CD4-positive, alpha-beta T cell treated with Interleukin-2 at 100 ng/mL for 4 hours (primary cell): ENCODE measurements around the gene MRPL19.

Source experiments
- DNase-seq: peaks from one replicate; pipeline ENCODE4 v3.0.0-alpha.2; 2020; ENCODE audit warnings: low spot score

Gene MRPL19

DNA sequence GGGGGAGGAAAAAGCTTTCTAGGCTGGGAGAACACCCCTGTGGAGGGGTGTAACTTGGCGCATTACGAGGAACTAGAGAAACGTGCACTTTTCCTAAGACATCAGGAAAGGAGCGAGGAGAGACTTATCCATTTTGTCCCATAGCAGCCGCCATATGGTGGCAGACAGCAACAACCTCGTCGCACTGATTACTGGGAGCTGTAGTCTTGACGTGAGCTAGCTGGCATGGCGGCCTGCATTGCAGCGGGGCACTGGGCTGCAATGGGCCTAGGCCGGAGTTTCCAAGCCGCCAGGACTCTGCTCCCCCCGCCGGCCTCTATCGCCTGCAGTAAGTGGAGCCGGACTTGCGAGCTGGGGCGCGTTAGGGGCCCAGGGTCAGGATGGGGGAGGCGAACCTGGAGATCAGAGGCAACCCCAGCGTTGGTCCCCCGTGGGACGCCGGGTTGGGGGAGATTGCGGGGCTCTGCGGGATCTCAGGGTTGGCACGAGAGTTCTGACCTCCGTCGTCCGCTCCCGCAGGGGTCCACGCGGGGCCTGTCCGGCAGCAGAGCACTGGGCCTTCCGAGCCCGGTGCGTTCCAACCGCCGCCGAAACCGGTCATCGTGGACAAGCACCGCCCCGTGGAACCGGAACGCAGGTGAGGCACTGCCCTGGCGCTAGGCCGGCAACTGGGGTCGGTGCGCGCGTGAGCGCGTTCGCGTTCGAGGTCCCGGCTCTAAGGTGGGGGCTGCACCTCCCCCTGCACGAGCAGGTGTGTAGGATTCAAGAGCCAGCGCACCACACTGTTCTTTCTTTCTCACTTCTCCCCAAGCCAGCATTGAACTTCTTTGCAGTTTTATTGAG is at the start of gene MRPL19:
Gene MRPL19 (plus strand): TSS at position 201 of the 843 bp plus-strand sequence. CDS start 25 bp downstream, at position 226.
- peak; percentile 87 for DNase-seq

DNA sequence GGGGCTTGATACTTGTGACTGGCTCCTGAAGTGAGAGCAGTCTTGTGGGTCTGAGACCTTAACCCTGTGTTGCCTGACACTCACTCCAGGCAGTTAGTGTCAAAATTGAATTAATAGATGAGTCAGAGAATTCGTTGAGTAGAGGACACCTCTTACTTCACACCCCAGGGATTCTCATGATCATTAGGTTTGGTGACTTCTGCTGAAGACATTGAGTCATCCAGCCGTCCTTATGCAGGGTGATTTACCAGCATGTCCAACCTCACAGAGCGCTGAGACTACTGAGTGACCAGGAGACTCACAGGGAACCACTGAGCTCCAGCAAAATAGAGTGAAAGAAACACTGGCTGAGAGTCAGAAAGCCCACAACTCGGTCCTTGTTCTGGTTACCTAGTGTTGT is 49.8 kb upstream of the MRPL19 start:
- no peak for DNase-seq

DNA sequence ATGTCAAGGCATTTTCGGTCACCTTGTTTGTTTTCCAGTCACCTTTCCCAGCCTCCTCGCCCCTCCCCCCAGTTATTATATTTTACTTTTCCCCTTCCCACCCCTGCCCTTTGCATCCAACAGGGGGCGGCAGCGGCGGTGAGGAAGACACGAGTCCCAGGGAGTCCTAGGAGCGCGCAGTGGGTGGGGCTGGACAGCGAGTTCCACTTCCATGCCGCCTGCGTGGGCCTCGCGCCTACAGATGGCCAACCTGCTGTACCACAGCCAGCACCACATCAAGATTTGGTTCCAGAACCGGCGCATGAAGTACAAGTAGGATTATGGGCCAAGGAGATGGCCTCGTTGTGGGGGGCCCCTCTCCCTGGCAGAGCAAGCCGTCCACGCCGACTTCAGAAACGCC is 48.6 kb upstream of the MRPL19 start:
- DNase-seq: no peak

DNA sequence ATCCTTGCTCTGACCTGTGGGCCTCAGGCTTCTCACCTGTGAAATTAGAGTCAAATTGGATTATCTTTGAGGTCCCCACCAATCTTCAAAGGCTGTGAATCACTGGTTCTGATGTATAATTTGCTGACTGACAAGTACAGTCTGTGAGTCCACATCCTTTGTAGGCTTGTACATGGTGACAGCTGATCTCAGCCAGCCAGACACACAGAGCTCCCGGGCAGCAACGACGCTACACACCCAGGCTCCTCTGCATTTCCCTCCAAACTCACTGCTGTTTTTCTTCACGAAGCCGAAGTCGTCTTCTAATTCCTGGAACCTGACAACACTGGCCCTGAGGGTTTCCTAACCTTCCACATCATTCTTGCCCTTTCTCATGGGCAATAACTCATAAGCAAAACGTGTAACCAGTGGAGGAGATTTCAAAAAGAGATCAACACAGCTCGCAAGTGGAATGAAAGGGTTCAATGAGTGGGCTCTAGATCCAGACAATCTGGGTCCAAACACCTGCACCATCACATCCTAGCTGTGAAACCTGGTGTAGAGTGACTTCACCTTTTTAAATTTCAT is 47.9 kb upstream of the MRPL19 start:
- no peak for DNase-seq

DNA sequence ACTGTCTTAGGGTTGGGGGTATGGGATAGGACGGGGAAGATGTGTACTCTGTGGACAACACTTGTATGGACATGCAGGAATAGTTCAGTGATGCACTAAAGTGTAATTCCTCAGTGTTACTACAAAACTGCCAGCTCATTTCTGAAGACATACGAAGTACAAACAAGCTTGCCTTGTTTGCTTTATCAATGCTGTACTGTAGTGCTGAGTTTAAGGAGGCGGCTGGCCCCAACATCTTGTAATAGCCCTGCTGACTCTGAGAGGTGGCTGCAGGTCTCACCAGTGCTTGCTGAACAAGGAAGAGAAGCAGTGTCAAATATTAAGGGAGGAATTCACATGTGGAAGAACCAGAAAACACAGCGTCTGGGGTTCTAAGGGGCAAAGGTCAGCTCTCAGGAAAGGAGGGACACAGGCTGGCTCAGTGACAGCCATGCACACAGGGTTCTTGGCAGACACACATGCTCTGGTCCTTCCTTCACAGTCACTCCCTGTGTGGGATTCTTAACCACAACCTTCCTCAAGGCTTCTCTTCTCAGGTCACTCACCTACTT is 46.0 kb upstream of the MRPL19 start:
- DNase-seq: no peak

DNA sequence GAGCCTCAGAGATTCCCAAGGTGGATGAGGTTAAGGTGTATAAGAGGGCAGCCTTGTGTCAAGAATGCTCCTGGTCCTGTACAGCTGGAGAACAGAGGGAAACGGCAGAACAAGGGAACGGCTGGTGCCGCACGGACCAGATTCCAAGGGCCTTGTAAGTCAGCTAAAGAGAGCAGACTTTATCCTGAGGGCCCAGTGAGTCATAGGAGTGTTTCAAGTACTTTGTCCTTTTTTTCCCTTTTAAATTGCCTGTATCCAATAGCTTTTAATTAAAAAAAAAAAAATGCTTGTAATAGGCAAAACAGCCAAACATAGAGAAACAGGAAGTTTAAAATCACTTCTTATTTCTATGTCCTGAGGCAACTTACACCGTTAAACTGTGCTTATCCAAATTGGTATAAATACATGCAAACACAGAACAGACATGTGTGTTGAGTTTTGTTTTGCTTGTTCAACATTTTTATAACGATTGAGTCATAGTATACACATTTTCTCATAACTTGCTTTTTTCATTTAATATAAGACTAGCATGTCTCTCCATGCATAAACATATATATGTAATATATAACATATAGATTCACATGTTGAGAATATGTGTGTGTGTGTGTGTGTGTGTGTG is 43.8 kb upstream of the MRPL19 start:
- DNase-seq: no peak

DNA sequence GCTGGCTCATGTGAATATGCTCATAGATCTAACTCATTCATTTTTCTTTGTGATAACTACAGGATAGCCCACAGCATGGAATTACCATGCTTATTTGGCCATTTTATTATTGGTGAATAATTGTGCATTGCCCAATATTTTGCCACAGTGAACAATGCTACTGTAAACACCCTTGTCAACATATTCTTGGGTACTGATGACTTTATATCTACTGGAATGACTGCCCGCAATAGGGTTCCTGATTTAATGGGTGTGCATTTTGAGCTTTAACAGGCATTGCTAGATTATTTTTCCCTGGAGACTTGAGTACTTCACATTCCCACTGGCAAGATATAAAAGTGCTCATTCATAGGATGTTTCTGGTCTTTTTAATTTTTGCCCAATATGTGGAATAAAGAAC is 43.1 kb upstream of the MRPL19 start:
- DNase-seq: no peak

DNA sequence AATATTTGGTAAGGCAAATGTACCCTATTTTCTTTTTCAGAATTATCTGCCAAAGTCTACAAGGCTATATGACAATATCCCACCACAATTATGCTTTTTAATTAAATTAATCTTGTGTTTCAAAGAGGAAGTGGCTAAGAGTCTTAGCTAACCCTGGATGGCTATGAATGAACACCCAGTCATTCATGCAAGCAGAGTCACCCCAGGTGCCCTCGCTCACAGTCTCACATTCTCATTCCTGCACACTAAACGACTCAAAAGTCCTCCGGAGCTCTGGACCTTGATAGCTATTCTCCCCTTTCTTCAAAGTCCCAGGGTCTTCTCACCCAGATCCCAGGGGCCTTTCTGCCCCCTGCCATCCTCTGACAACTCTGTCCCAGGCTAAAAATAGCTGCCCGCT is 42.1 kb upstream of the MRPL19 start:
- no peak for DNase-seq

DNA sequence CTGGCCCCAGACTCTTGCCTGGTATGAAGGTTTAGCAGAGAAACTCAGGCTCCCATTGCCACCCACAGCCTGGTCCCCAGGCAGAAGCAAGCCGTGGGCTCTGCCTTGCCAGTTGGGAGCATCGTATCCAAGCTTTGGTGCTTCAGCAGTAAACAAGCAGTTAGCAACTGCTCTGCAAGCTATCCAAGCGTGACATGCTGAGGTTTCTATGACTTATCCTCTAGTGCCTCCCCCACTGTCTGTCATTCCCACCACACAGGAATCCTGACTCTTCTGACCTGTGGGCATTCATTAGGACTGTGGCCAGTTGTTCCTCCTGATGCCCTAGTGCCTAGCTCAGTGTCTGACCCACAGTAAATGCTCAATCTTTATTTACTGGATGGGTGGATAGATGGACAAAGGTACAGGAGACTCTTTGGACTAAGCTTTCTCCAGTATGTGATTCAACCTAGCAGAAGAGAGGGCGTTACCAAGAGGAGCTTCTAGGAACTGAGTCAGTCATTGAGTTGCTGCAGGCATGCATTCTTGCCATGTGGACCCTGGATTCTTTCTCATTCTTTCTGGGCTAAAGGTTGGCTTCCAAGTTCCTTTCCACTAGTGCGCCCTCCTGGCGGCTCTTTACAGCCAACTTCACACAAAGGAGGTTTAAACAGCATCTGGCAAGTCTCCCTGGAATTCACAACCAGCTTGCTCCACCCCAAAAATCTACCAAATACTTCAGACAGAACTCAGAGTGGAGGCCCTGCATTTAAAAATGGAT is 40.6 kb upstream of the MRPL19 start:
- no peak for DNase-seq

DNA sequence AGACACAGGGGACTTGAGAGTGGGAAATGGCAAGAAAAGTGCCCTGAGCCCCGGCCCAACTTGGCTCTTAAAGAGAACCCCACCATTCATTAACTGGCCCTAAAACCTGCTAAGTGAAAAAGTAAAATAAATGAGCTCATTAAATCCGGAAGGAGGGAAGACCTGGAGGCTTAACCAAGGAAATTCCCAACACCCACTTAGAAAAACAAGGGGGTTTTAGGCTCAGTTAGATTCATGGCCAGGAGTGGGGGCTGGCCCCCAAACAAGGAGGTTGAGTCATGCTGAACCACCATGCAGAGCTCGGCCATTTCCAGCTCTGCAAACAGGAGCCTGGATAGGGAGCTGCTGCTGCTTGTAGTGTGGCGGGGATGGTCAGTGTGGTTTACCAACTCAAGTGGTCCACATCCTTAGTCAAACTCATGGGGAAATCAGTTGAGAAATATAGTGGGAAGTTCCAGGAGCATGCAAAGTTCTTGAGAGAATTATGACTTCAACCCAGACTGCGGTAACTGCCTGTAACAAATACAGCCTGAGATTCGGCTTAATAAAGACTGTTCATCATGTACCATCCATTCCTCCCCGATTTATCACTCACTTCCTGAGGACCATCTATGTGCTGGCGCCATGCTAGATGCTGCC is 39.7 kb upstream of the MRPL19 start:
- no peak for DNase-seq

DNA sequence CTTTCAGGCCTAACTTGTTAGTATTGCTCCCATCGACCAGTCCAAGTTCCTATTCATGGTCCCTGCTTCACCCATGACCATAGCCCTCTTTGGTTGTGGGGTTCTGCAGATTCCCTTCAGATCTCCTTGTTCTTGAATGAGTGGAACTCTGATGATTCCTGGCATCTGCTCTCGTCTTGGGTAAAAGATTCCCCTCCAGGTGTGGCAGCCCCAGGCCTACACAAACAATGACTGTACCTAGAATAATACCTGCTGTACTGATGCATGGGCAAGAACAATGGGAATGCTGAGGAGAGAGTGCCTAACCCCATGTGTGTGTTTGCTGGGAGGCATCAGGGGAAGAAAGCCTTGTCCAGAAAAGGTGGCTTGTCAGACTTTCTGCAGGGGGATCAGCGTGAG is 39.2 kb upstream of the MRPL19 start:
- DNase-seq: no peak

DNA sequence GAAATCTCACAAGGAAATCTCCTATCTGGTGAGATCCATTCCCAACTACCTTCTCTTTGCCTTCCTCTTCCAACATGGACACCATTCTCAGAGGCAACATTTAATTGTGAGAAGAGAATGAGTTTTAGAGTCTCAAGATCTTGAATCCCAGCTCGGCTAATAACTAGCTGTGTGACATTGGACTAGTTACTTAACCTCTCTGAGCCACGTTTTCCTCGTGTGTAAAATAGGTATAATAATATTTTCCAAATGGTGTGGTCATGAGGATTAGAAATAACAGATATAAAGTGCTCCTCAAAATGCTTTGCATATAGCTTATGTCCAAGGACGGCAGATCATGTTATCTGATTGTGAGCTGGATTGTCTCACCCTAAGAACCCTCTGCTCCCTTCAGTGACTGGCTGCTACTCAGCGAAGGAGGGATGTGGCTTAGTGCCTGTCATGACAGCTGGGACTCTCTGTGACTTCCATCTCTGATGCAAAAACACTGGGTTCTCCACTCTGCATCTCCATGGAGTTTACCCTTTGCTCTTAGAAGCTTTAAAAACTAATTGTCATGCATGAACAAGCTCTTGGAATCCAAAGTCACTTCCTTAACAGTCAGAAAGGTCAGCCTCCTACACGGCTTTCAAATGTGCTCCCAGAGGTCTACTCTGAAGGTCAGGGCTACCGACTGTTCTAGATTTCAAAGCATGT is 38.4 kb upstream of the MRPL19 start:
- no peak for DNase-seq

DNA sequence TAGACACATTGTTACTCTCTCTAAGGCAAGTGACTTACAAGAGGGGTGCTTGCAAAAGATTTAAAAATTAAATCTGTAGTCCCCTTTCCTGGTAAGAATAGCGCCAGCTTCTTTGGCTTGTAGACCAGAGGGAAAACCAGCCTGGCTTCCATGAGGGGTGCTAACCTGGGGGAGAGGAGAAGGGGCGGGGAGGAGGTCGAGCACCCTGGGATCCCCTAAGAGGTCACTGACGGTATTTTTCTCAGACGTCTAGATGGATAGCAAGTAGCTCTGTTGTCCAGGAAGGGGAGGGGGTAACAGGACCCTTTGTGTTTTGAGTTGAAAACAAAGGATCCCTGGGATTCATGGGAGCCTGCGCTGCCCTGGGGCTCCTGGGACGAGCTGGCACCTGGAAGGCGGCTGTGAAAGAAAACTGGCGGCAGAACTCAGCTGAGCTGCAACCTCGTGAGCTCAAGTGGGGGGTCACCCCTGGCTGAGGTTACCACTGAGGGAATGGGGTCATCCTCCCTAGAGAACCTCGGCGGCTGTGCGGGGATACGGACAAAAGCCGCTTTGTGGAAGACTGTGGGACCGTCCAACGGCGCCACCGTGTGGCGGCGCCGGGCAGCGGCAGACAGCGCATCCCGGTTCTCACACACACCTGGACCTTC is 37.8 kb upstream of the MRPL19 start:
- DNase-seq: peak; percentile 42

DNA sequence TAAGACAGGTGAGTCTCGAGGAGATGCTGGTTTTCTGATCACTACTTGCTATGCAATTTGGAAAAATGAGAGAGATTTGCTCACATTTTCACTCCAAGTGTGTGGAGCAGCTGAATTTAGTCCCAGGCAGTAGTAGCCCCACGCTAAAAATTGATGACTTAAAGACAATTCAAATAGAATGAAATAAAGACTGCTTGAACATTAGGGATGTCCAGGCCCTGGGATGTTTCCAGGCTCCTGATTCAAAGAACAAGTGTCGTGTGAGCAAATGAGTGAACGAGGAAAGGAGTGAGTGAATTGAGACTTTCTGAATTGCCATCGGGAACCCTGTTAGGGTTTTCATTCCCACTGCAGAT is 37.3 kb upstream of the MRPL19 start:
- DNase-seq: no peak

DNA sequence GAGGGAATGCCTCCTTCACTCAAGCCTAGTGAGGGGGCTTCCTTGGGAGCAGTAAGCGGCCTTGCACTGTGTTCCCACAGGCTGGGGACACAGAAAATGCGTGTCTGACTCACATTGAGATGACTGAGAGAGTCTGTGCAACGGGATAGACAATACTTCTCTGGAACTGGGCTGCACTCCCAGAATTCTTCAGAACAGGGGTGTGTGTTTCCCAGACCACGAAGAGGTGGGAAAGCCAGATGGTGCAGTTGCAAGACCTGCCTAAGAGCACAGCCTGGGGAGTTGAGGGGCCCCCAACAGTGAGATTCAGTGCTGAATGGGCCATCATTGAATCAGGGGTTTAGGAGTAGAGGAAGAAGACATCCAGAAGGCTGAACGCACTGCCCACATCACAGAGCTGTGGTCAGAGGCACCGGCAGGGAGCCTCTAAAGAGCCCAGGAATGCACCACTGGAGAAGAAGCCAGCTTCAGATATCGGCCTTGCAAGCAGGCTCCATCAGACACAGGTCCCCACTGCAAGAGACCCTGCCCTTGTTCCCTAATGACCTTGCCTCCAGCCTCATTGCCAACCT is 36.6 kb upstream of the MRPL19 start:
- no peak for DNase-seq

DNA sequence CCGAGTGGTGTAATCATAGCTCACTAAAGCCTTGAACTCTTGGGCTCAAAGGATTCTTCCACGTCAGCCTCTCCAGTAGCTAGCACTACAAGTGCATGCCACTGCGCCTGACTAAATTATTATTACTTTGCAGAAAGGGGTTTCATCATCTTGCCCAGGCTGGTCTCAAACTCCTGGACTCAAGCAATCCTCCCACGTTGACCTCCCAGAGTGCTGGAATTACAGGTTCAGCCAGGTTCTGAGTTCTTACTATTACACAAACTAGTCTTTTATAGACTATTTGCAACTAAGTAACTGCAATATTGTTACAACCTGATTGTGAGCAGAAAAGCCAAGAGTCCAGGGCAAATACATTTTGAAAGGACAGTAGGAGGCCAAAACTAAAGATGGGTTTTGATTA is 35.9 kb upstream of the MRPL19 start:
- no peak for DNase-seq

DNA sequence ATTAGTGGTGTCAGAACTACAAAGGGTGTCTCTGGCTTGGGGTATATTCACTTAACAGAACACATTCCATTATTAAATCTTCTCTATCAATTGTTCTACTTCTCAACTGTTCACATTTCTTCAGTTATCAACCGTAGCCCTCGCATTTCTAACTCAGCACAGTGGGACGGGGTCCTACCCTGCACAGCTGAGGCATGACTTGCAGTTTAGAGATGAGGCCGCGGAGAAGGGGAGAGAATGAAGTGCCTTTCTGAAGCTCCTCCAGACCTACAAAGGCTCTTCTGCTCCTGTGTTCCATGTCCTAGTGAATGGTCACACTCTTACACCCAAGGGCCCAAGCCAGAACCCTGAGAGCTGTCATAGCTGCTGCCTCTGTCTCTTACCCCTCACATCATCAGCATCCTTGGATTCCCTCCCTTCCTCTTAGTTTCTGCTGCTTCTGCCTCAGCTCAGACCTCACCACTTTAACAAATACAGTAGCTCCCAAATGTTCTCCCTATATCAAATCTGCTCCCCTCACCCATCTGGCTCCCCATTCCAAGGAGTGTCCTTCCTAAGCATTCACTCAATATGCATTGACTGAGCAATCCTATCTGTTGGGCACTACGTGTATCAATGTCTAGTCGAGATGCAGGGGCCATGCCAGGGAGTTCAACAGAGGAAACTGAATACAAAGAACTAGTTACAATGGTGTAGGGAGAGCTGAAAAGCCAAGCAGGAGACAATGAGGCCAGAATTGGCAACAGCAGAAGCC is 34.3 kb upstream of the MRPL19 start:
- DNase-seq: no peak

DNA sequence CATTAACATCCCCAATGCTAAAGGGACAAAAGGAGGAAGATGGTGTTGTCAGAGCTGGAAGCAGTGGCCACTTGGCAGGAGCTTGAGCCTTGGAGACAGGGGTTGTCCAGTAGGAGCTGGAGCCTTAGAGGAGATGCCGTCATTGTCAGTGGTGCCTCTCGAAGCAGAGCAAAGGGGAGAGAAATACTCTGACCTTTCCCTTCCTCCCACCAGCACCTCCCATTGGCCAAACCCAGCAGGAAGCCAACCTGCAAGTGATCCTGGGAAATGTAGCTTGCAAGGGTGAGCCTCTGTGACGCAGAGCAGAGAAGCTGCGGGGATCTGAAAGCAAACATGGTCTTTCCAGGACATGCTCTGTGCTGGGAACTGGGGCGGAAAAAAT is 33.7 kb upstream of the MRPL19 start:
- no peak for DNase-seq

DNA sequence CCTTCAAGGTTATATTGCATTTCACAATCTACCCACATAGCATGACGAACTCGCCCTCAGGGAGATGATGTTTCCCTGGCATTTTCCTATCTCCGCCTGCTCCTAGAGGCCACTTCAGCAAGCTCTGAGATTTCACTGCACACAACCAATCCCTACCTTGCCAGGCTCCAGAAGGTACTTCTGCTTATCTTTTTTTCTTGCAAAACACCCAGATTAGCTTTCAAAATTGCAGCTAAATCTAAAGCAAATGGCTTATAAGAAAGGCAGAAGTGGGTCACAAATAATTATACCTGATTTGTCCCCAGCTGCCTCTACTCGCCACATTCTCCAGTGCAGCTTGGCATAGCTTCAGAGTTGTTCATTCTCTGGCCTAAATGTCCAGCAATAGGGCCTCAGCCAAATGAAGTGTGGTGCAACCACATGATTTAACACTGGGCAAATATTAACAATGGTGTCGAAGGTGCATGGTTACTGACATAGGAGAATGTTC is 32.4 kb upstream of the MRPL19 start:
- no peak for DNase-seq

DNA sequence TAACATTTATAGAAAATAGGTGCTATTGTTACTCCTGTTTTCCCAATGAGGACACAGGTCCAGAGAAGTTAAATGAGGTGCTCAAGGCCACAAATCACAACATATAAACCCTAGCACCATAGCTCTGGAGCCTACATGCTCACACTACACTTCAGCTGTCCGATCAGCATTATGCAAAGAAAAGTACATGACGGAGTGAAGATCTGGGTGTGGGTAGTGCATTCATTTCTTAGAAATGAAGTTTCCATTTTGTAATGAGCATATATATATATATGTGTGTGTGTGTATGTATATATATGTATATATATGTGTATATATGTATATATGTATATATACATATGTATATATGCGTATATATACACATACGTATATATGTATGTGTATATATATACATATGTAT is 30.2 kb upstream of the MRPL19 start:
- no peak for DNase-seq
